Endometrial microvascular endothelial cells (primary cell): Measurements from ENCODE around the gene PPP1R26. TPM values are rescaled to one million over a fixed set of nuclear protein-coding genes. Genes with fewer than 3 reads are reported as not detected.
"Not testable (repeated sequence)": the region's sequence is repeated elsewhere in the genome, so short reads cannot be mapped to it uniquely, and the experiment has no call there.

Experiments used
- in situ Hi-C: cut with HindIII; loops from 2 replicates; pipeline ENCODE4 v1.10.0; 2017; ENCODE audit warnings: low sequenced_read_pairs, low pct_unique_long_range_greater_than_20kb; ENCODE audit errors: inconsistent ontology term
- total RNA-seq: library from RNA; depleted of rRNA; stranded (reverse); fragments of >200 nt; gene quantifications from one replicate; pipeline ENCODE4 v1.2.3, GENCODE V29; 2015; ENCODE audit errors: inconsistent ontology term

PPP1R26 gene
- total RNA-seq, 1 donor from 2014 or later: 7.5 TPM

- in situ Hi-C loops: no loop called here
Measured at GRCh38 chr9:135502168-135502872, 22.7 kb downstream of the PPP1R26 start.

DNA sequence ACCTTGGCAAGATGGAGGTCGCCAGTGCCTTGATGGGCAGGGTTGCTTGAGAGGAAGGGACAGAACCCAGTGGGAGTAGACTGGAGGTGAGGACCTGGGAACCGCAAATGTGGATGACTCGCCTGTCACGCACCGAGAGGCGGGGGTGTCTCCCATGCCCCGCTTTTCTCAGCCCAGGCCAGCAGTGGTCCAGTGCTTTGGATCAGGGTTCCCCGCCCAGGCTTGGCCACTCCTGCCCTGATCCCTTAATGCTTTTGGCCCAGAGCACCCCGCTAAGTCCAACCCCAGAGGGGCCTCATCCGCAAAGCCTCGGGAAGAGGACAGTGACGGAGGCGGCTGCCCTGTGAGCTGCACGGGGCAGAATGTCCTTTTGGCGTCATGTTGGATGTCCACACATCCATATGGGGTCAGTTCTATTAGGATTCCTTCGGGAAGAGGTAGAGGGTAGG, 23.3 kb downstream of the PPP1R26 start:
- in situ Hi-C loops: no loop called here

DNA sequence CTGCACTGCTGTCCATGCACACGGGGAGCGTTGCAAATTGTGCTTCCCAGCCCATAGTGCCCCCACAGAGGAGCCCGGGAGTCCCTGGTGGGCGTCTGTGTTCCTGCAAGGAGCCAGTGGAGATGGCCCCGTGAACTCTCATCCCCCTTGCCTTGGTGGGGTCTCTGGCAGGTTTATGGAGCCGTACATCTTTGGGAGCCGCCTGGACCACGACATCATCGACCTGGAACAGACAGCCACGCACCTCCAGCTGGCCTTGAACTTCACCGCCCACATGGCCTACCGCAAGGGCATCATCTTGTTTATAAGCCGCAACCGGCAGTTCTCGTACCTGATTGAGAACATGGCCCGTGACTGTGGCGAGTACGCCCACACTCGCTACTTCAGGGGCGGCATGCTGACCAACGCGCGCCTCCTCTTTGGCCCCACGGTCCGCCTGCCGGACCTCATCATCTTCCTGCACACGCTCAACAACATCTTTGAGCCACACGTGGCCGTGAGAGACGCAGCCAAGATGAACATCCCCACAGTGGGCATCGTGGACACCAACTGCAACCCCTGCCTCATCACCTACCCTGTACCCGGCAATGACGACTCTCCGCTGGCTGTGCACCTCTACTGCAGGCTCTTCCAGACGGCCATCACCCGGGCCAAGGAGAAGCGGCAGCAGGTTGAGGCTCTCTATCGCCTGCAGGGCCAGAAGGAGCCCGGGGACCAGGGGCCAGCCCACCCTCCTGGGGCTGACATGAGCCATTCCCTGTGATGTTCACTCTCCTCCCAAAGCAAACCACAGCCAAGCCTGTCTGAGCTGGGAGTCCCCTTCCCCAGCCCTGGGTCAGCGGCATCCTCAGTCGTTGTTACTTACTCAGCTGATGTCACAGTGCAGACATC, 24.0 kb downstream of the PPP1R26 start:
- in situ Hi-C loops: no loop called here

- in situ Hi-C loops: no loop called here
Measured at GRCh38 chr9:135504262-135505243, 25.0 kb downstream of the PPP1R26 start.

DNA sequence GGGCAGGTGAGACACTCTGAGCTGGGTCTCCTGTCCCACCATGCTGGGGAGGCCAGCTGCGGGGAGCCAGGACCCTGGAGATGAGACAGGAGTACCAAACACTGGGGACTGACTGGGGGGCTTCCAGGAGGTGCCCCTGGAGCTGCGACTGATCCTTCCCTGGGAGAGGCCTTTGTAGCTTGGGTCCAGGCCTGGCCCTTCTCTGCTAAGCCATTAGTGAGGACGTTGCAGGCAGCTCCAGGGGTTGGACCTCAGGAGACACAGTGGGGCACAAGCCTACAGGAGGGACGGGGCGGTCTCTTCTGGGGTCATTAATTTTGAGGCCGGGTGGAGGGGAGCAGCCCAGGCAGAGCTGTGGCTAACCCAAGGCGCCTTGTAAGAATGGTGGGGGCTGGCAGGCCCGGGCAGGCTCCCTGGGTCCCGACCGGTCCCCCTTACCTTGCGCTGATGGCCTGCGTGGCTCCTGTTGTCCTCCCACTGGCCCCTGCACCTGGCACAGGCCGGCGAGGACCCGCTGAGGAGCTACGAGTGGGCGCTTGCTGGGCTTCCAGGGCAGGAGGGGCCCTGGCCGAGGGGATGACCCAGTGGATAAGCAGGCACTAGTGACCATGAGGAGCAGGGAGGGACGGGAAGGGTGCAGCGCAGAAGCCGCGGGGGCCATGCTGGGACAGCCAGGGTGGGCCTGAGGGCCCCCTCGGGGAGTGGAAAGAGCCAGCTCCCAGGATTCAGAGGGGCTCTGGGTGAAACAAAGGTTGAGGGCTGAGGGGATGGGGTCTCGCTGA, 26.0 kb downstream of the PPP1R26 start:
- in situ Hi-C loops: no loop called here

GRCh38 chr9:135506327-135507103, 26.9 kb downstream of the PPP1R26 start:
- in situ Hi-C loops: no loop called here

- in situ Hi-C loops: no loop called here
Measured at GRCh38 chr9:135507104-135508035, 27.8 kb downstream of the PPP1R26 start.

DNA sequence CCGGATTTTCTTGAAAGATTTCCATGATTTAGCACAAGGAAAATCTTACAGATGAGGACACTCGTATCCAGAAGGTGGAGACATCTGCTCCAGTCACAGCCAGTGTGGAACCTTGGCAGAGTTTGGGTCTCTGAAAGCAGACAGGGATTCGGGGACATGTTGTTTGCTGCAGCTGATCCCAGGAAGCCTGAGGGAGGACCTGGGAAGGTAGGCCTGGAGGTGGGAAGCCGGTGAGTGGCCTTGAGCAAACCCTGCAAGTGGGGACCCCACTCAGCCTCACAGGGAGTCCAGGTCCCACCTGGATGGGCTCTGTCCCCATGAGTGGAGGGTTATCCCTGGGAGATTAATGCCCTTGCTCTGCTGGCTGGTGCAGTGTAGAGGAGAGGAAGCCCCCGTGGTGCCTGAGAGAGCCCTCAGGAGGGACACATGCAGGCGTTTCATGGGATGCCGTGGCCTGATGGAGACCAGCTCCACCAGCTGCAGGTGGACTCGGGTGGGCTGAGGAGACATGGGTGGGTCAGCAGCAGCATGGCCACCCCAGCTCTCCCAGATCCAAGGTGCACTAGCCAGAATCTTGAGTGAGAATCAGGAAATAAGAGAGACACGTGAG, 28.7 kb downstream of the PPP1R26 start:
- in situ Hi-C loops: no loop called here

- in situ Hi-C loops: no loop called here
Measured at GRCh38 chr9:135509458-135509857, 29.9 kb downstream of the PPP1R26 start.

- in situ Hi-C loops: no loop called here
Measured at GRCh38 chr9:135512241-135512603, 32.6 kb downstream of the PPP1R26 start.

GRCh38 chr9:135512904-135513303, 33.3 kb downstream of the PPP1R26 start:
- in situ Hi-C loops: no loop called here

GRCh38 chr9:135513351-135513846, 33.8 kb downstream of the PPP1R26 start:
- in situ Hi-C loops: no loop called here

DNA sequence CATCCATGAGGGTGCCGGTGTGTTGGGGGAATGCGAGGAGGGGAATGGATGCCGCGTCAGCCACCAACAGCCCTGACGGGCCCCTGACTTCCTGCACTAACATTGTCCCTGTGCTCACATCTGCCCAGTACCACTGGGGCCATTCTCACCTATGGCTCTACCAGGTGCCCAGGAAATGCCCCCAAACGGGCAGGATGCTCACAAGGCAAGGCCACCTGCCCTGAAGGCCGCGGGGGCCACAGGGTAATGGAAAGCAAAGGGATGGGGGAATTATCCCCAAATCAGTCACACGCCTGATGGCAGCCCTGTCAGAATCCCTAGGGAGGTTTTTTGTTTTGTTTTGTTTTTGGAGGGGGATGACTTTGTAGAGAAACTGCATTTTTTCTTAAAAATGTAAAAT, 34.3 kb downstream of the PPP1R26 start:
- in situ Hi-C loops: not testable (repeated sequence)

DNA sequence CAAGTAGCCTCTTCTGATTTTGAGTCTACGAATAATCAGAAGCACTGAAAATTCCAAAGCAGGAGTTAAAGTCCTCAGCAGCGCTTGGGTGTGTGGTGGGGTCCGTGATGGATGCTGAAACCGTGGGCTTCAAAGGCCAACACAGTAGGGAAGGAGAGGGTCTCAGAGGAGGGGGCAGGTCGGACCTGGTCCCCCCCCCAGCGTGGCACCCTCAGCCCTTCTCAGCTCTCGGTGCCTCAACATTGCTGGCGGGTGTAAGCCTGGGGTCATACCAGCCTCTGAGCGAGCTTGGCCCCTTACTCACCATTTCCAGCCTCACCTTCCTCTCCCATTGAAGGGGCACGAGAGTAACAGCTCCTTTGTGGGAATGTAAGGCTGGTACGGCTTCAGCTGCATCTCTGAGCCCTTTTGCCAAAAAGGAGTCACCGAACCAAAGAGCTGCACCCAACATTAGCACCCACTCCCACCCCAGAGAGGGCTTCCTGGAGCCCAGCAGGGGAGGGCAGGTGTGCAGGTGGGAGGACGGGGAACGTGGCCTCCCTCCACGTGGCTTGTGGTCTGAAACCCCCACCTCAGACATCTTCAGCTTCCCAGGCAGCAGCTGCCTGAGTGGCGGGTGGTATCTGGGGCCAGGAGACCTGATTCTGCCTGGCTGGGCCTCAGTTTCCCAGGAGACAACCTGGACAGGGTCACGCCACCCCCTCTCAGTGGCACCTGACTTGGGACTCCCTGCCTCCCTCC, 34.9 kb downstream of the PPP1R26 start:
- in situ Hi-C loops: no loop called here
